Stimulated activated CD8-positive, alpha-beta memory T cell treated with anti-CD3 and anti-CD28 coated beads, Interleukin-7, amount 100 ng/mL, for 4 hours (primary cell): ENCODE measurements around the gene AUNIP.

ENCODE experiments used
- DNase-seq, 2 donors: peaks; one replicate each; pipeline ENCODE4 v3.0.0-alpha.2; 2020; ENCODE audit warnings: low read depth in 2 of 2

The AUNIP gene

GRCh38 chr1:25794325-25794724 lies 64.9 kb downstream of the AUNIP start:
- no peak for DNase-seq

GRCh38 chr1:25793585-25794170 lies 65.6 kb downstream of the AUNIP start:
- DNase-seq, result no peak

DNA sequence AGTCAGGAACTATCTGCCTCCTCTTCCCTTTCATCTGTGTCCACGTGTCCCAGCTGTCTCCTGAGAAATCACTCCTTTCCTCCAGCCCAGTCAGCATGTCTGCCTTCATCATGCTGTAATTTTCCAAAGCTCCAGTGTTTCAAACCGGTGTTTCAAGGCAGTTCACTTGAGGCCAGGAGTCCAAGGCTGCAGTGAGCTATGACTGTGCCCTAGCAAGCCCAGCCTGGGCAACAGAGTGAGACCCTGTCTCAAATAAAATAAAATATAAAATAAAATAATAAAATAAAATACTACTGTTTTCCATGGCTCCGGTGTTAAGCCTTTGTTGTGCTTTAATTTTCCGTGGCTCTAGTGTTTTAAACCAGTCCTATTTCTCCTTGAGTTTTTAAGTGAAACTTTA lies 67.1 kb downstream of the AUNIP start:
- DNase-seq, result no peak

GRCh38 chr1:25790472-25790871 lies 68.8 kb downstream of the AUNIP start:
- DNase-seq, result no peak

DNA sequence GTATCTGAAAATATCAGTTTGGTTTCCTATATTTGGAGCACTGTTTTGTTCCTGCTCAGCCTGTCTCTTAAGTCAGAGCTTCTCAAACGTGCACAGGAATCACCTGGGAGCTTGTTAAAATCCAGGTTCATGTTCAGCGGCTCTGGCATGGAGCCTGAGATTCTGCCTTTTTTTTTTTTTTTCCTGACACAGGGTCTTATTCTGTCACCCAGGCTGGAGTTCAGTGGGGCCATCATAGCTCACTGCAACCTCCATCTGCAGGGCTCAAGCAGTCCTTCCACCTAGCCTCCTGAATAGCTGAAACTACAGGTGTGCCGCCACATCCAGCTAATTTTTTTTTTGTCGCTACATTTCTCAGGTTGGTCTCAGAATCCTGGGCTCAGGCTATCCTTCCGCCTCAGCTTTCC lies 71.5 kb downstream of the AUNIP start:
- no peak for DNase-seq

- DNase-seq, result no peak
Observed at GRCh38 chr1:25786887-25787759, 72.1 kb downstream of the AUNIP start.

- DNase-seq, result no peak
Observed at GRCh38 chr1:25785333-25786067, 73.8 kb downstream of the AUNIP start.

DNA sequence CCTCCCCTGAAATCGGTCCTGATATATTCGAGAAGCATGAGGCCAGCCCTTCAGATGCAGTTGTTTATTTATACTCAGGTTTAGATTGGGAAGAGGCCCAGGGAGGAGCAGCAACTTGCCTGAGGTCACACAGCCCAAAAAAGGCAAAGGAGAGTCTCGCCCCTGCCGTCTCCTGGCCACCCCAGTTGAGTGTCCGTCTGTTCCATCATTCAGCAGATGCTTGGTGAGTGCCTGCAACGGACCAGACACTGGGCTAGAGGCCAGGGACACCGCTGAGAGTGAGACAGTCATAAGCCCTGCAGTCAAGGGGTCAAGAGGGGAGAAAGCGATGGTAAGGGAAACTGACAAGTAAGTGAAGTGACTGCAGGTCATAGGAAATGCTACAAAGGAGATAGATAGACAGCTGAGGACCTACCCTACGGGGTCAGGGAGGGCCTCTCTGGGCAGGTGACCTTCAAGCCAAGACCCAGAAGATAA lies 74.6 kb downstream of the AUNIP start:
- DNase-seq, result no peak
